ENCODE measurements around the gene PAK6. TPM values are rescaled to one million over a fixed set of nuclear protein-coding genes. Genes with fewer than 3 reads are reported as not detected.

PAK6 gene
- total and polyA plus RNA-seq, 4 experiments from 2014 or later, result 0.53 to 1.7 (median 0.67) TPM; not detected in 1

DNA sequence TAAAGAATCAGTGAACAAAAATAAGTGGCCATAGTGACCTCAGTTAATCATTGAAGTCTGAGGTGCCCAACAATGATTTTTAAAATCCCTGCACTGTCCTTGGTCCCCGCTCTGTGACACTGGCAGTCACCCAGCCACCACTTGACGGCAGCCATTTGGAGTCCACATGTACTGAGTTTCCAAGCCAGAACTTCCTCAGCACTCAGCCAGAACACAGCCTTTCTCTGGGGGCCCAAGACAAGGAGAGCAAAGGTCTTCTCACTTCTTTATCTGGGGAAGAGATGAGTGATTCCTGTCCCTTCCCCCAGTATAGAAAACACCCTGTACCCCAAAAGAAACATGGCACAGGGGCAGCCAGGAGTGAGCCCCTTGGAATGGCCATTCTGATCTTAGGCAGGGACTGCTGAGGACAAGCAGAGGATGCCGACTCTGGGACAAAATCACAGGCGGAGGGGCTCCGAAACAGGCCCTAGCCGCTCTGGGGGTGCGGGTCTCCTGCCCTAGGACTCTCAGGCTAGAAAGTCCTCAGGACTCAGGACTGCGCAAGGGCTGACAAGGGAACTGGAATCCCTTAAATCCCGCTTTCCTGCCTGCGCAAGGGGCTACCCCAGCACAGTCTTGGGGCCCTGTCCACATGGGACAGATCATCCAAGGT, 12.8 kb downstream of the PAK6 start:
- H3K27me3 ChIP-seq (ENCODE audit: insufficient read depth, low read length), result peaks cover 7% of the 10 kb centered on the region
- Mint-ChIP-seq H3K9me3 (peaks cover 0 to 1% (median 0%) of the 10 kb centered on the region in 8 donors), H3K36me3 (no peaks in the 10 kb centered on the region), H3K27ac (peak overlapping the region in 1 of 7 donors; percentile 2), H3K27me3 (peaks cover 16% of the 10 kb centered on the region in 2 donors), H3K4me3 (peak overlapping the region; percentile 13 to 75 (median 62)), H3K4me1 (peaks cover 2 to 17% (median 11%) of the 10 kb centered on the region in 4 donors)
- POLR2A ChIA-PET (ENCODE audit: partially characterized antibody), result no interaction called here
- CTCF ChIA-PET (ENCODE audit: partially characterized antibody), result interaction anchor here (1.7 kb wide), 1 partner anchor 34 kb away, joined by 4 read pairs; no protein-coding TSS in a partner anchor
- no peak for DNase-seq
- peaks cover 5% of the 10 kb centered on the region for H3K4me1 ChIP-seq (ENCODE audit: insufficient read depth, low read length)
- H3K4me3 ChIP-seq (ENCODE audit: low read length in 2 of 2), result no peak overlapping the region
- intact Hi-C loops (cut with micrococcal nuclease), result no loop called here
- no peaks in the 10 kb centered on the region for H3K36me3 ChIP-seq (ENCODE audit: insufficient read depth, low read length)
- no peak overlapping the region for H3K27ac ChIP-seq (ENCODE audit: low read depth, low read length)
- H3K9me3 ChIP-seq (ENCODE audit: control insufficient read depth in 1 of 2, low read length in 2 of 2), result no peaks in the 10 kb centered on the region

DNA sequence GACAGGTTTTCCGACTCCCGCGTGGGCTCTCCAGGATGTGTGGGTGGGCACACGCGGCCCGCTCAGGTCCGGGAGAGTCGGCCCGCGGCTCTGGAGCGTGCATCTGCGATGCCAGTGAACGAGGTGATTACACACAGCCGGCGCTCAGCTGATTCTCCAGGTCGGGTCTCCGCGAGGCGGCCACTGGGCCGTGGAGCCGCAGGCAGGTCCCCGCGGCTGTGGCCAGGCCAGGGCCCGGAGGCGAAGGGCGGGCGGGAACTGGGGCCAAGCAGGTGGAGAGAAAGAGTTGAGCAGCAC, 13.2 kb downstream of the PAK6 start:
- Histone ChIP-seq H3K9me3 (ENCODE audit: control insufficient read depth in 1 of 2, low read length in 2 of 2) (no peaks in the 10 kb centered on the region), H3K27me3 (ENCODE audit: insufficient read depth, low read length) (peaks cover 7% of the 10 kb centered on the region), H3K36me3 (ENCODE audit: insufficient read depth, low read length) (no peaks in the 10 kb centered on the region), H3K27ac (ENCODE audit: low read depth, low read length) (no peak overlapping the region), H3K4me3 (ENCODE audit: low read length in 2 of 2) (no peak overlapping the region), H3K4me1 (ENCODE audit: insufficient read depth, low read length) (peaks cover 5% of the 10 kb centered on the region)
- peaks cover 2 to 18% (median 12%) of the 10 kb centered on the region in 4 donors for H3K4me1 Mint-ChIP-seq
- intact Hi-C loops (cut with micrococcal nuclease), result no loop called here
- H3K27ac Mint-ChIP-seq, result no peak overlapping the region
- ChIA-PET POLR2A (ENCODE audit: partially characterized antibody) (interaction anchor here (1.0 kb wide), 1 partner anchor 13 kb away, joined by 3 read pairs; the partner anchor contains the start of gene PAK6), CTCF (ENCODE audit: partially characterized antibody) (no interaction called here)
- DNase-seq, result no peak
- H3K36me3 Mint-ChIP-seq, result no peaks in the 10 kb centered on the region
- H3K4me3 Mint-ChIP-seq, result peak overlapping the region in 3 of 8 donors; percentile 10 to 63 (median 62)
- H3K9me3 Mint-ChIP-seq, result peaks cover 0 to 1% (median 0%) of the 10 kb centered on the region in 8 donors
- peaks cover 16% of the 10 kb centered on the region in 2 donors for H3K27me3 Mint-ChIP-seq

DNA sequence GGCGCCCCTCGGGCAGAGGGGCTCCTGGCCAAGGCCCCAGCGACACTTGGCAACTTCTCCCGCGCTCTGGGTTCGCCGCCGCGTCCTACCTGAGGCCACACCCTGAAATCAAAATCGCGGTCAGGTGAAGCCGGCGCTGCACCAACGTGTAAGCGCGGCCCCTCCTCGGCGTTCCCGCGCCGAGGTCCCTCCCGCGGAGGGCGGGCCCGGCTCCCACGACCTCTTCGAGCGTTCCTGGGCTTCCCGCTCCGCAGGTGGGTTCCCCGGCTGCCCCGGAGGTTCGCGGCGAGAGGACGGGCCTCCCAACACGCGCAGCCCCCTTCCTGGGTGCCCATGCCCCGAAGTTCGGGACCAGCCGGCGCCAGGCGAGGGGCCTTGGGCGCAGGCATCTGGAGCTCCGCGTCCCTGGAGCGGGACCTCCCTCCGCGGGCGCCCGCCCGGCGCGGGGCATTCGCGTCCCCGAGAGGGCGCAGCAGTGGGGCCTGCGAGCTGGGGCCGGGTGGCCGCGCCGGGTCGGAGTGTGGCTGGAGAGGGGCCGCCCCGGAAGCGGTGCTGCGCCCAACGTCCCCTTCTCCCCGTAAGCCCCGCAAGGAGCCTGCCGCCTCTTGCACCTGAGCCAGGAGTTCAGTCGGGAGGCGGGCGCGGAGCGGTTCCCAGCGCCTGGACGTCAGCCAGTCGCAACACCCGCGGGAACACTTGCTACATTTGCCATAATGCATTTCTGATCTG, 13.7 kb downstream of the PAK6 start:
- Mint-ChIP-seq H3K27ac (peak overlapping the region in 2 of 7 donors; percentile 21 to 70), H3K4me3 (peak overlapping the region; percentile 50 to 84 (median 76)), H3K27me3 (peaks cover 16% of the 10 kb centered on the region in 2 donors), H3K36me3 (no peaks in the 10 kb centered on the region), H3K4me1 (peaks cover 2 to 18% (median 12%) of the 10 kb centered on the region in 4 donors), H3K9me3 (peaks cover 0 to 1% (median 0%) of the 10 kb centered on the region in 8 donors)
- peaks cover 5% of the 10 kb centered on the region for H3K4me1 ChIP-seq (ENCODE audit: insufficient read depth, low read length)
- H3K27ac ChIP-seq (ENCODE audit: low read depth, low read length), result no peak overlapping the region
- H3K36me3 ChIP-seq (ENCODE audit: insufficient read depth, low read length), result no peaks in the 10 kb centered on the region
- POLR2A ChIA-PET (ENCODE audit: partially characterized antibody), result interaction anchor here (1.0 kb wide), 1 partner anchor 14 kb away, joined by 3 read pairs; the partner anchor contains the start of gene PAK6
- peak in 3 of 5 donors; percentile 7 to 15 (median 12) for DNase-seq
- intact Hi-C loops (cut with micrococcal nuclease), result no loop called here
- peak overlapping the region; percentile 23 to 51 for H3K4me3 ChIP-seq (ENCODE audit: low read length in 2 of 2)
- CTCF ChIA-PET (ENCODE audit: partially characterized antibody), result no interaction called here
- no peaks in the 10 kb centered on the region for H3K9me3 ChIP-seq (ENCODE audit: control insufficient read depth in 1 of 2, low read length in 2 of 2)
- peaks cover 7% of the 10 kb centered on the region for H3K27me3 ChIP-seq (ENCODE audit: insufficient read depth, low read length)

DNA sequence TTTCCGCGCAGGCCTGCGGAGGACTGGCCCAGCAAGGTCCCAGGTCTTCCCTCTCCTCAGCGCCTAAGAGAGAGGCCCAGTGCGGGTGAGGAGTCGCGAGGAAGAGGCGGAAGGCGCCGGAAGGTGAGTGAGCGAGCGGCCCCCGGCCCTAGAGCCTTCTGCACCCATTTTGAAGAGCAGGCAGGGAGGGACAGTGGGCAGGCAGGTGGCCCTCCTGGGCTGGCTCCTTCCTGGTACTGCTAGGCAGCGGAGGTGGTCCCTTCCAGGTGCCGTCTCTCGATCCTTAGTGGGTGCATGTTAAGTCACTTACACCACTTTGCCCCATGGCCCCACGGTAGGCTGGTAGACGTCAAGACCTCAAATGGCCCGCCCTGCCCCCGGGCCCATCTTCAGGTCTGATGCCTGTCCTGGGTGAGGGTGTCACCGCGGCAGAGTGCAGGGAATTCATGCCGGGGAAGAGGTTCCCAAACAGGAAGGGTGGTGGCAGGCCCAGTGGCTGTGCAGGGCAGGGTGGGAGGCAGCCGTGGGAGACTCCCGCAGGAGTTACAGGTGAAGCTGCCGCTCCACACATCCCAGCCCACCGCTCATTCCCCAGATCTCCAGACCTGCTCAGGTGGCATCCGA, 14.4 kb downstream of the PAK6 start:
- DNase-seq, result no peak
- H3K27me3 ChIP-seq (ENCODE audit: insufficient read depth, low read length), result peaks cover 7% of the 10 kb centered on the region
- H3K27ac Mint-ChIP-seq, result peak overlapping the region in 2 of 7 donors; percentile 21 to 70
- CTCF ChIA-PET (ENCODE audit: partially characterized antibody), result interaction anchor here (0.9 to 2.9 kb wide), 2 partner anchors 12 to 21 kb away, joined by 3 to 14 read pairs; no protein-coding TSS in a partner anchor
- H3K27me3 Mint-ChIP-seq, result peaks cover 16% of the 10 kb centered on the region in 2 donors
- peak overlapping the region; percentile 23 to 51 for H3K4me3 ChIP-seq (ENCODE audit: low read length in 2 of 2)
- peaks cover 5% of the 10 kb centered on the region for H3K4me1 ChIP-seq (ENCODE audit: insufficient read depth, low read length)
- H3K36me3 ChIP-seq (ENCODE audit: insufficient read depth, low read length), result no peaks in the 10 kb centered on the region
- peaks cover 0 to 1% (median 0%) of the 10 kb centered on the region in 8 donors for H3K9me3 Mint-ChIP-seq
- no peaks in the 10 kb centered on the region for H3K9me3 ChIP-seq (ENCODE audit: control insufficient read depth in 1 of 2, low read length in 2 of 2)
- no peaks in the 10 kb centered on the region for H3K36me3 Mint-ChIP-seq
- intact Hi-C loops (cut with micrococcal nuclease), result no loop called here
- H3K27ac ChIP-seq (ENCODE audit: low read depth, low read length), result no peak overlapping the region
- peak overlapping the region; percentile 50 to 84 (median 76) for H3K4me3 Mint-ChIP-seq
- H3K4me1 Mint-ChIP-seq, result peaks cover 2 to 18% (median 12%) of the 10 kb centered on the region in 4 donors
- POLR2A ChIA-PET (ENCODE audit: partially characterized antibody), result interaction anchor here (1.0 kb wide), 1 partner anchor 14 kb away, joined by 3 read pairs; the partner anchor contains the start of gene PAK6

DNA sequence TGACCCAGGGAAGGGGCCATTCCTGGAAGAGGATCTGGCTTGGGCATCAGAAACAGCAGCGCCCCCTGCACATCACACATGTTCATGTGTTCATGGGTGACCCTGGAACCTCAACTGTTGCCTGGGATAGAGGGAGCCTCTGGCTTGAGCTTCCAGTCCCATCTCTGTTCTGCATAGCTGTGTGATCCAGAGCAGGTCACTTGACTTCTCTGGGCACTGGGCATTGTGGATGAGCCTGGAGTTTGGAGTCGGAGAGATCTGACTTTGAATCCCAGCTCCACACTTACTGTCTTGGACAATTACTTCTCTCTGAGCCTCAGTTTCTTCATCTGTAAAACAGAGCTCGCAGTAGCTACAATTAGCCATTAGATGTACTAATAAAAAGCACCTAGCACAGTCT, 15.6 kb downstream of the PAK6 start:
- Mint-ChIP-seq H3K4me1 (peaks cover 2 to 18% (median 12%) of the 10 kb centered on the region in 4 donors), H3K4me3 (peak overlapping the region in 2 of 8 donors; percentile 2 to 13), H3K27me3 (peaks cover 16 to 18% of the 10 kb centered on the region in 2 donors), H3K36me3 (no peaks in the 10 kb centered on the region), H3K9me3 (peaks cover 0 to 1% (median 0%) of the 10 kb centered on the region in 8 donors), H3K27ac (no peak overlapping the region)
- no peak overlapping the region for H3K27ac ChIP-seq (ENCODE audit: low read depth, low read length)
- ChIA-PET POLR2A (ENCODE audit: partially characterized antibody) (no interaction called here), CTCF (ENCODE audit: partially characterized antibody) (interaction anchor here (0.5 to 2.9 kb wide), 4 partner anchors 9 to 190 kb away, joined by 3 to 14 read pairs (median 3); no protein-coding TSS in a partner anchor)
- no peak for DNase-seq
- no peak overlapping the region for H3K4me3 ChIP-seq (ENCODE audit: low read length in 2 of 2)
- H3K4me1 ChIP-seq (ENCODE audit: insufficient read depth, low read length), result peaks cover 5% of the 10 kb centered on the region
- intact Hi-C loops (cut with micrococcal nuclease), result no loop called here
- H3K36me3 ChIP-seq (ENCODE audit: insufficient read depth, low read length), result no peaks in the 10 kb centered on the region
- peaks cover 7% of the 10 kb centered on the region for H3K27me3 ChIP-seq (ENCODE audit: insufficient read depth, low read length)
- no peaks in the 10 kb centered on the region for H3K9me3 ChIP-seq (ENCODE audit: control insufficient read depth in 1 of 2, low read length in 2 of 2)

DNA sequence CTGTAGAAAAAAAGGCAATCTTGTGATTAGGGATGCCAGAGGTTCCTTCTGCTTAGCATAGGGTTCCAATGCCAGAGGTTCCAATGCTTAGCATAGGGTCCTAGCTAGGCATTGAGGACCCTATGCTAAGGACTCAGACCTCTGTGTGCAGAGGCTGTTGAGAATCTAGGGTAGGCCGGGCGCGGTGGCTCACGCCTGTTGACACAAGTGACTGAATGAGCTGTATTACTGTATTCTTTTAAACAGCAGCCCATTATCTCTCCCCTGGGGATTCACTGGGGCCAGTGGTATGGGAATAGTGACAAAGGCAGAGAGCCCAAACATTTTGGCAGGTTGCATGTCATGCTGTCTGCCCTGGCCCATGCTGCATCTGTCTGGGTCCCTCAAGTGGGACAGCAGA, 16.2 kb downstream of the PAK6 start:
- POLR2A ChIA-PET (ENCODE audit: partially characterized antibody), result no interaction called here
- H3K27ac Mint-ChIP-seq, result no peak overlapping the region
- CTCF ChIA-PET (ENCODE audit: partially characterized antibody), result interaction anchor here (0.9 to 2.9 kb wide), 2 partner anchors 11 to 19 kb away, joined by 3 to 14 read pairs; no protein-coding TSS in a partner anchor
- Histone ChIP-seq H3K36me3 (ENCODE audit: insufficient read depth, low read length) (no peaks in the 10 kb centered on the region), H3K4me1 (ENCODE audit: insufficient read depth, low read length) (peaks cover 5% of the 10 kb centered on the region), H3K9me3 (ENCODE audit: control insufficient read depth in 1 of 2, low read length in 2 of 2) (no peaks in the 10 kb centered on the region), H3K27ac (ENCODE audit: low read depth, low read length) (no peak overlapping the region), H3K4me3 (ENCODE audit: low read length in 2 of 2) (no peak overlapping the region), H3K27me3 (ENCODE audit: insufficient read depth, low read length) (peaks cover 7% of the 10 kb centered on the region)
- DNase-seq, result no peak
- intact Hi-C loops (cut with micrococcal nuclease), result no loop called here
- no peak overlapping the region for H3K4me3 Mint-ChIP-seq
- H3K9me3 Mint-ChIP-seq, result peaks cover 0 to 1% (median 0%) of the 10 kb centered on the region in 8 donors
- H3K36me3 Mint-ChIP-seq, result no peaks in the 10 kb centered on the region
- peaks cover 2 to 18% (median 12%) of the 10 kb centered on the region in 4 donors for H3K4me1 Mint-ChIP-seq
- peaks cover 16 to 18% of the 10 kb centered on the region in 2 donors for H3K27me3 Mint-ChIP-seq

Data from CD4-positive, alpha-beta memory T cell (primary cell).